ENCODE results near the gene SERPIND1.

DNA sequence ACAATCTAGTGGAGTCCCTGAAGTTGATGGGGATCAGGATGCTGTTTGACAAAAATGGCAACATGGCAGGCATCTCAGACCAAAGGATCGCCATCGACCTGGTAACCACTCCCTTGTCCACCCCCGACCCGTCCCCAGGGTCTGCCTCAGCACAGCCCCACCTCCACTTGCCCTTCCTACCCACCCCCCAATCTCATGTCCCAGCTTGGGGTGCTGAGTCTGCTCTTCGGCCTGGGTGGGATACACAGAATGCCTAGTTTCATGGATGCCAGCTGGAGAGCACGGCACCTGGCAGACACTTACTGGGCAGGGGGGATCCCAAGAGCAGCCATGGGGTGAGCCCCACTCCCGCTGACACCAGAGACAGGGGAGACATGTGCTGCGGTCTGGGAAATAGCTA lies 12.1 kb downstream of the SERPIND1 start:
- TF ChIP-seq, protein P1, sequence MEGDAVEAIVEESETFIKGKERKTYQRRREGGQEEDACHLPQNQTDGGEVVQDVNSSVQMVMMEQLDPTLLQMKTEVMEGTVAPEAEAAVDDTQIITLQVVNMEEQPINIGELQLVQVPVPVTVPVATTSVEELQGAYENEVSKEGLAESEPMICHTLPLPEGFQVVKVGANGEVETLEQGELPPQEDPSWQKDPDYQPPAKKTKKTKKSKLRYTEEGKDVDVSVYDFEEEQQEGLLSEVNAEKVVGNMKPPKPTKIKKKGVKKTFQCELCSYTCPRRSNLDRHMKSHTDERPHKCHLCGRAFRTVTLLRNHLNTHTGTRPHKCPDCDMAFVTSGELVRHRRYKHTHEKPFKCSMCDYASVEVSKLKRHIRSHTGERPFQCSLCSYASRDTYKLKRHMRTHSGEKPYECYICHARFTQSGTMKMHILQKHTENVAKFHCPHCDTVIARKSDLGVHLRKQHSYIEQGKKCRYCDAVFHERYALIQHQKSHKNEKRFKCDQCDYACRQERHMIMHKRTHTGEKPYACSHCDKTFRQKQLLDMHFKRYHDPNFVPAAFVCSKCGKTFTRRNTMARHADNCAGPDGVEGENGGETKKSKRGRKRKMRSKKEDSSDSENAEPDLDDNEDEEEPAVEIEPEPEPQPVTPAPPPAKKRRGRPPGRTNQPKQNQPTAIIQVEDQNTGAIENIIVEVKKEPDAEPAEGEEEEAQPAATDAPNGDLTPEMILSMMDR (IDR thresholded peaks at IDR 0.05): no peak
- no peak for TF ChIP-seq POLR2AphosphoS5 (IDR thresholded peaks at IDR 0.05)

Data from breast epithelium (tissue), 3 donors.